ENCODE measurements around the gene LPP. TPM values are rescaled to one million over a fixed set of nuclear protein-coding genes. Genes with fewer than 3 reads are reported as not detected.
A peak's percentile ranks its signal among the peaks of the same experiment; 100 is the strongest.

LPP gene
- total RNA-seq, 1 experiment from 2014 or later, result 54.0 TPM

DNA sequence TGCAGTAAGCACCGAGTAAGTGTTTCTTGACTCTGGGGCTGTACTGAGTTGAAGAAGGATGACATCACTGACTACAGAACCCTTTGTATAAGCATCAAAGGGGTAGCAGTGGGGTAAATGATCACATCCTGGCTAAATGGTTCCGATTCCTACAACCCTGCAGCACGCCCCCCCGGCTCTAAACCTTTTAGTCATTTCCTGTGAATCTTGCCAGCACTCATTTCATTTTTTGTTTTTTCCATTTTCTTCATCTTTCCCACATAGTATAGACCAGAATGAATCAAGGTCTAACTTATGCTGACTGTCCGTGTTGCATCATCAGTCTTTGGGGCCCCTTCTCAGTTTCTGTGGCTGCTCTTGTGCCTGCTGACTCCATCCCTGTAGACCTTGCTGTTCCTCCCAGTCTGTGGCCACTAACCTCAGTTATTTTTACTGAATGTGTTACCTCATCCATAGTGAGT lies 634.7 kb downstream of the LPP start:
- Histone ChIP-seq H4K20me1 (ENCODE audit: insufficient read depth) (no peaks in the 10 kb centered on the region), H3K9ac (ENCODE audit: low read length) (no peak overlapping the region), H3K9me3 (ENCODE audit: control insufficient read depth in 1 of 2, insufficient read depth in 1 of 2, low read depth in 1 of 2, low read length in 2 of 2) (no peaks in the 10 kb centered on the region), H3K9me2 (ENCODE audit: insufficient read depth) (no peaks in the 10 kb centered on the region), H3K27me3 (ENCODE audit: insufficient read depth, low read length) (no peaks in the 10 kb centered on the region), H3K27ac (ENCODE audit: low read depth, low read length) (no peak overlapping the region), H3K4me1 (ENCODE audit: control insufficient read depth in 1 of 2, insufficient read depth in 2 of 2, low read length in 2 of 2) (no peaks in the 10 kb centered on the region), H3K79me2 (ENCODE audit: insufficient read depth, low read length) (no peaks in the 10 kb centered on the region), H3K4me3 (replicated peaks in 1 of 2; ENCODE audit: low read depth in 1 of 2, low read length in 2 of 2) (no peak overlapping the region), H3K4me2 (ENCODE audit: low read length) (no peak overlapping the region), H3K36me3 (ENCODE audit: control insufficient read depth in 1 of 2, insufficient read depth in 2 of 2, low read length in 2 of 2) (no peaks in the 10 kb centered on the region), H2AFZ (ENCODE audit: low read depth, low read length, poor library complexity, severe bottlenecking) (no peak overlapping the region)
- intact Hi-C loops (cut with micrococcal nuclease), result no loop called here
- no peak for TF ChIP-seq POLR2A (IDR thresholded peaks at IDR 0.05; ENCODE audit: borderline replicate concordance, extremely low read depth, insufficient read depth, insufficient read length)
- peak; percentile 39 for TF ChIP-seq TCF7L2 (IDR thresholded peaks at IDR 0.05; ENCODE audit: borderline replicate concordance, extremely low read depth, insufficient read depth, insufficient read length)
- no peak for DNase-seq (ENCODE audit: low read depth, low spot score)
- ATAC-seq, result no peak
- ChIA-PET RAD21 (ENCODE audit: low non-redundant PET in 1 of 2, low total read pairs in 2 of 2, uncharacterized antibody in 2 of 2, unreplicated experiment in 2 of 2) (no interaction called here), CTCF (no interaction called here), POLR2A (no interaction called here)
- BruUV-seq (replicated peaks), result no TSS peak

GRCh38 chr3:188789251-188789650 lies 635.3 kb downstream of the LPP start:
- H3K9ac ChIP-seq (ENCODE audit: low read length), result no peak overlapping the region
- DNase-seq (ENCODE audit: low read depth, low spot score), result no peak
- intact Hi-C loops (cut with micrococcal nuclease), result no loop called here

GRCh38 chr3:188791311-188791710 lies 637.4 kb downstream of the LPP start:
- Histone ChIP-seq H3K4me2 (ENCODE audit: low read length) (no peak overlapping the region), H3K4me1 (ENCODE audit: control insufficient read depth in 1 of 2, insufficient read depth in 2 of 2, low read length in 2 of 2) (no peaks in the 10 kb centered on the region), H3K27me3 (ENCODE audit: insufficient read depth, low read length) (no peaks in the 10 kb centered on the region), H4K20me1 (ENCODE audit: insufficient read depth) (no peaks in the 10 kb centered on the region), H3K9me2 (ENCODE audit: insufficient read depth) (no peaks in the 10 kb centered on the region), H3K4me3 (replicated peaks in 1 of 2; ENCODE audit: low read depth in 1 of 2, low read length in 2 of 2) (no peak overlapping the region), H3K79me2 (ENCODE audit: insufficient read depth, low read length) (no peaks in the 10 kb centered on the region), H3K27ac (ENCODE audit: low read depth, low read length) (no peak overlapping the region), H3K9me3 (ENCODE audit: control insufficient read depth in 1 of 2, insufficient read depth in 1 of 2, low read depth in 1 of 2, low read length in 2 of 2) (no peaks in the 10 kb centered on the region), H2AFZ (ENCODE audit: low read depth, low read length, poor library complexity, severe bottlenecking) (no peak overlapping the region), H3K9ac (ENCODE audit: low read length) (no peak overlapping the region), H3K36me3 (ENCODE audit: control insufficient read depth in 1 of 2, insufficient read depth in 2 of 2, low read length in 2 of 2) (no peaks in the 10 kb centered on the region)
- intact Hi-C loops (cut with micrococcal nuclease), result no loop called here
- POLR2A ChIA-PET, result no interaction called here
- ATAC-seq, result no peak
- no peak for DNase-seq (ENCODE audit: low read depth, low spot score)
- BruUV-seq (replicated peaks), result no TSS peak
- RAD21 ChIA-PET (ENCODE audit: low non-redundant PET in 1 of 2, low total read pairs in 2 of 2, uncharacterized antibody in 2 of 2, unreplicated experiment in 2 of 2), result no interaction called here
- TF ChIP-seq, protein P1, sequence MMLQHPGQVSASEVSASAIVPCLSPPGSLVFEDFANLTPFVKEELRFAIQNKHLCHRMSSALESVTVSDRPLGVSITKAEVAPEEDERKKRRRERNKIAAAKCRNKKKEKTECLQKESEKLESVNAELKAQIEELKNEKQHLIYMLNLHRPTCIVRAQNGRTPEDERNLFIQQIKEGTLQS (IDR thresholded peaks at IDR 0.05), result no peak
- no peak for TF ChIP-seq ZFX (IDR thresholded peaks at IDR 0.05)
- TF ChIP-seq TCF7L2 (IDR thresholded peaks at IDR 0.05; ENCODE audit: borderline replicate concordance, extremely low read depth, insufficient read depth, insufficient read length), result no peak
- TF ChIP-seq CEBPB (IDR thresholded peaks at IDR 0.05; ENCODE audit: low read depth), result no peak
- TF ChIP-seq, protein P2, sequence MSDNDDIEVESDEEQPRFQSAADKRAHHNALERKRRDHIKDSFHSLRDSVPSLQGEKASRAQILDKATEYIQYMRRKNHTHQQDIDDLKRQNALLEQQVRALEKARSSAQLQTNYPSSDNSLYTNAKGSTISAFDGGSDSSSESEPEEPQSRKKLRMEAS (IDR thresholded peaks at IDR 0.05), result no peak
- CTCF ChIA-PET, result no interaction called here

More at GRCh38 chr3:188789251-188789650, 635.3 kb downstream of the LPP start:
- Histone ChIP-seq H3K9me2 (ENCODE audit: insufficient read depth) (no peaks in the 10 kb centered on the region), H3K4me3 (replicated peaks in 1 of 2; ENCODE audit: low read depth in 1 of 2, low read length in 2 of 2) (no peak overlapping the region), H3K27ac (ENCODE audit: low read depth, low read length) (no peak overlapping the region), H3K4me1 (ENCODE audit: control insufficient read depth in 1 of 2, insufficient read depth in 2 of 2, low read length in 2 of 2) (no peaks in the 10 kb centered on the region), H3K4me2 (ENCODE audit: low read length) (no peak overlapping the region), H3K9me3 (ENCODE audit: control insufficient read depth in 1 of 2, insufficient read depth in 1 of 2, low read depth in 1 of 2, low read length in 2 of 2) (no peaks in the 10 kb centered on the region), H3K36me3 (ENCODE audit: control insufficient read depth in 1 of 2, insufficient read depth in 2 of 2, low read length in 2 of 2) (no peaks in the 10 kb centered on the region), H3K79me2 (ENCODE audit: insufficient read depth, low read length) (no peaks in the 10 kb centered on the region), H2AFZ (ENCODE audit: low read depth, low read length, poor library complexity, severe bottlenecking) (no peak overlapping the region), H4K20me1 (ENCODE audit: insufficient read depth) (no peaks in the 10 kb centered on the region), H3K27me3 (ENCODE audit: insufficient read depth, low read length) (no peaks in the 10 kb centered on the region)
- ChIA-PET RAD21 (ENCODE audit: low non-redundant PET in 1 of 2, low total read pairs in 2 of 2, uncharacterized antibody in 2 of 2, unreplicated experiment in 2 of 2) (no interaction called here), POLR2A (no interaction called here), CTCF (no interaction called here)
- TF ChIP-seq TCF7L2 (IDR thresholded peaks at IDR 0.05; ENCODE audit: borderline replicate concordance, extremely low read depth, insufficient read depth, insufficient read length), result no peak
- TF ChIP-seq RAD21 (IDR thresholded peaks at IDR 0.05; ENCODE audit: low read depth), result no peak
- no TSS peak for BruUV-seq (replicated peaks)
- ATAC-seq, result no peak
